ENCODE data around the gene BCLAF1.

The BCLAF1 gene

DNA sequence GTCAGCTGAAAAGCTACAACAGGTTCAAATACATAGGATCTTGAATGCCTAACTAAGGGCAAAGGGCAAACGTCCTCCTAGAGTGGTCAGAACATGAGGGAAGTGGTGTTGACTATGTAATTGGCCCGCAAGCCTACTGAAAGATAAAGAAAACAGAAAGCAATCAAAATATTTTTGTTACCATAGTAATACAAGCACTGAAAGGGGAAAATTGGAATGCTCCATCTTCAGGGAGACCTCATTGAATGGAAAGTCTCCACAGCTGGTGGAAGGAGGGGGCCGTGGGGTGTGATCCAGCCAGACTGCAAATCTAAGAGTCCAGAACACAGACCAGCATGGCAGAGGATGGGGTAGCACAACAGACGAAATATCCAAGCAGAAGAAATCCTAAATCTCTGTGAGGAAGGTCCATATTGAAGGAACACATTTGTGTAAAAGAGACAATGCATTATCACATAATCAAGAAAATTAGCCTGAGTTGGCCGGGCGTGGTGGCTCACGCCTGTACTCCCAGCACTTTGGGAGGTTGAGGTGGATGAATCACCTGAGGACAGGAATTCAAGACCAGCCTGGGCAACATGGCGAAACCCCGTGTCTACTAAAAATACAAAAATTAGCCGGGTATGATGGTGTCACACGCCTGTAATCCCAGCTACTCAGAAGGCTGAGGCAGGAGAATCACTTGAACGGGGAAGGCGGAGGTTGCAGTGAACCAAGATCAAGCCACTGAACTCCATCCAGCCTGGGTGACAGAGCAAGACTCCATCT is 79.1 kb downstream of the BCLAF1 start:
- H3K4me3 ChIP-seq (replicated peaks; ENCODE audit: low read depth, low read length): no peak overlapping the region
- DNase-seq (ENCODE audit: extremely low read depth, low read depth): no peak
- TF ChIP-seq, protein P1, sequence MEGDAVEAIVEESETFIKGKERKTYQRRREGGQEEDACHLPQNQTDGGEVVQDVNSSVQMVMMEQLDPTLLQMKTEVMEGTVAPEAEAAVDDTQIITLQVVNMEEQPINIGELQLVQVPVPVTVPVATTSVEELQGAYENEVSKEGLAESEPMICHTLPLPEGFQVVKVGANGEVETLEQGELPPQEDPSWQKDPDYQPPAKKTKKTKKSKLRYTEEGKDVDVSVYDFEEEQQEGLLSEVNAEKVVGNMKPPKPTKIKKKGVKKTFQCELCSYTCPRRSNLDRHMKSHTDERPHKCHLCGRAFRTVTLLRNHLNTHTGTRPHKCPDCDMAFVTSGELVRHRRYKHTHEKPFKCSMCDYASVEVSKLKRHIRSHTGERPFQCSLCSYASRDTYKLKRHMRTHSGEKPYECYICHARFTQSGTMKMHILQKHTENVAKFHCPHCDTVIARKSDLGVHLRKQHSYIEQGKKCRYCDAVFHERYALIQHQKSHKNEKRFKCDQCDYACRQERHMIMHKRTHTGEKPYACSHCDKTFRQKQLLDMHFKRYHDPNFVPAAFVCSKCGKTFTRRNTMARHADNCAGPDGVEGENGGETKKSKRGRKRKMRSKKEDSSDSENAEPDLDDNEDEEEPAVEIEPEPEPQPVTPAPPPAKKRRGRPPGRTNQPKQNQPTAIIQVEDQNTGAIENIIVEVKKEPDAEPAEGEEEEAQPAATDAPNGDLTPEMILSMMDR (IDR thresholded peaks at IDR 0.05; ENCODE audit: low read depth, low read length, missing control alignments): no peak

DNA sequence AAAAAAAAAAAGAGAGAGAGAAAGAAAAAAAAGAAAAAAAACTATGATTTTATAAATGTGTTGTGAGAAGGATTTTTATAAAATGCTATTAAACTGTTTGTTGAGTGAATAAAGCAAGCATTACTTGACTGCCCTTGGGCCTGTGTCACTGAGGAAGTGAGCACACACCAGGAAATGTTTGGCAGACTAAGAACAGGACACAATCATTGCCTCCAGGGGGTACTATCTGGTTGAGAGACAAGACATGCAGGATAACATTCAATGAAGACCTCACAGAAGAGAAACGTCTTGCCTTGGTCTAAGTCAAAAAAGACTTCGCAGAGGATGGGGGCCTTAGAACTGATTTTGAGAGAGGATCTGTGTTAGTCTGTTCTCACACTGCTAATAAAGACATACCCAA is 80.2 kb downstream of the BCLAF1 start:
- no peak for DNase-seq (ENCODE audit: extremely low read depth, low read depth)
- no peak overlapping the region for H3K4me3 ChIP-seq (replicated peaks; ENCODE audit: low read depth, low read length)
- TF ChIP-seq, protein P1 (IDR thresholded peaks at IDR 0.05; ENCODE audit: low read depth, low read length, missing control alignments): no peak

DNA sequence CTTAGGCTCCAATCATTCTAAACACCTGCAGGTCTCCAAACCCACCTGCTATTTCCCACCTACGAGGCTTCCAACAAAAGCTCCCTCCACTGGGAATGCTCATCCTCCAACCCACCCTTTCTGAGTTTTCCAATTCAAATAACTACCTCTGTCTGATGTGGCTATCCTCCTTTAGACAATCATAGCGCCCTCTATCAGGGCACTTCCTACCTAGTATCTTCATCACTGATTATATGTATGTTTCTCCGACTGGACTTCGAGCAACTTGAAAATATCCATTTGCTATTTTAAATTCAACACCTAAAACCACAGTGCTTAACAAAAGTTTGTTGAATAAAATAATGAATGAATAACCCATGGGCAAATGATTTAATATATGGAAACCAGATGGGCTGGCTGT is 80.9 kb downstream of the BCLAF1 start:
- TF ChIP-seq, protein P1 (IDR thresholded peaks at IDR 0.05; ENCODE audit: low read depth, low read length, missing control alignments): peak; percentile 10
- no peak overlapping the region for H3K4me3 ChIP-seq (replicated peaks; ENCODE audit: low read depth, low read length)
- DNase-seq (ENCODE audit: extremely low read depth, low read depth): no peak

Data from HFF-Myc (cell line).